Kidney epithelial cell (primary cell): ENCODE measurements around the gene FLT4. TPM values are rescaled to one million over a fixed set of nuclear protein-coding genes. Genes with fewer than 3 reads are reported as not detected.

ENCODE experiments used
- DNase-seq: peaks from one replicate; pipeline ENCODE4 v3.0.0-alpha.2; 2010; ENCODE audit warnings: low read depth
- H3K27me3 ChIP-seq: 2 replicates; pipeline ENCODE4 v1.6.0; 2011; ENCODE audit warnings: low read length; ENCODE audit not compliant: control insufficient read depth, insufficient read depth
- H3K36me3 ChIP-seq: 2 replicates; pipeline ENCODE4 v1.5.1; 2011; ENCODE audit warnings: low read length; ENCODE audit not compliant: control insufficient read depth, insufficient read depth
- H3K4me3 ChIP-seq: 2 replicates; pipeline ENCODE4 v1.5.1; 2011; ENCODE audit warnings: low read depth, mild to moderate bottlenecking, control low read depth, low read length
- total RNA-seq: library from RNA; depleted of rRNA; stranded (reverse); fragments of >200 nt; gene quantifications from 2 replicates; pipeline ENCODE4 v1.2.3, GENCODE V29; 2015
- TF ChIP-seq, protein P1 (sequence below): IDR thresholded peaks from 2 replicates; pipeline ENCODE4 v1.5.1; 2011; ENCODE audit warnings: mild to moderate bottlenecking, moderate library complexity, low read length, control low read depth, inconsistent platforms; ENCODE audit not compliant: insufficient read depth, poor library complexity, severe bottlenecking

FLT4 gene
- total RNA-seq, 1 donor from 2014 or later, result 1.1 TPM

DNA sequence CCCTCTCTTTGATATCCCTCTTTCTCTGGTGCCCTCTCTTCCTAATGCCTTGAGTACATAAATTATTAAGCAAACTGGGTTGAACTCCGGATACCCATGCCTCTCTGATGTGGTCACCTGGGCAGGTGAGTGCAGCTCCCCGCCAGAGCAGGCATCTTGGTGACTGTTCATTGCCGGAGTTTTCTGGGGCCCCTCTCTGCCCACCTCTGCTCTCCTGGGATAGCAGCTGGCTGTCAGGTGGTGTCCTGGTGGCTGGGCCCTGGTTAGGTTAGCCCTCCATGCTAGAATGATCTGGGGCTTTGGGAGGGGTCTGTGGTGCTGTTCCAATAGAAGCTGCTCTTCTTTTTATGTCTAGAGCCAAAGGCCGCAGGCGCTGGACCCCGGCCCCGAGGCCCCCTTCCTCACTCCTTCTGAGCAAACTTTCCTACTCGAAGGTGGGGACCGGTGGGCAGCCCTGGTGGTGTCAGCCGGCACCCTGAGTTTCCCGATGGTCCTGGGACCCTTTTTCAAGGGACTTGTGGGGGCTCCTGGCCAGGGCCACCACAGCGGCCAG lies 53.2 kb downstream of the FLT4 start:
- Histone ChIP-seq H3K27me3 (peaks cover 26% of the 10 kb centered on the region), H3K4me3 (no peak overlapping the region), H3K36me3 (no peaks in the 10 kb centered on the region)
- TF ChIP-seq, protein P1, sequence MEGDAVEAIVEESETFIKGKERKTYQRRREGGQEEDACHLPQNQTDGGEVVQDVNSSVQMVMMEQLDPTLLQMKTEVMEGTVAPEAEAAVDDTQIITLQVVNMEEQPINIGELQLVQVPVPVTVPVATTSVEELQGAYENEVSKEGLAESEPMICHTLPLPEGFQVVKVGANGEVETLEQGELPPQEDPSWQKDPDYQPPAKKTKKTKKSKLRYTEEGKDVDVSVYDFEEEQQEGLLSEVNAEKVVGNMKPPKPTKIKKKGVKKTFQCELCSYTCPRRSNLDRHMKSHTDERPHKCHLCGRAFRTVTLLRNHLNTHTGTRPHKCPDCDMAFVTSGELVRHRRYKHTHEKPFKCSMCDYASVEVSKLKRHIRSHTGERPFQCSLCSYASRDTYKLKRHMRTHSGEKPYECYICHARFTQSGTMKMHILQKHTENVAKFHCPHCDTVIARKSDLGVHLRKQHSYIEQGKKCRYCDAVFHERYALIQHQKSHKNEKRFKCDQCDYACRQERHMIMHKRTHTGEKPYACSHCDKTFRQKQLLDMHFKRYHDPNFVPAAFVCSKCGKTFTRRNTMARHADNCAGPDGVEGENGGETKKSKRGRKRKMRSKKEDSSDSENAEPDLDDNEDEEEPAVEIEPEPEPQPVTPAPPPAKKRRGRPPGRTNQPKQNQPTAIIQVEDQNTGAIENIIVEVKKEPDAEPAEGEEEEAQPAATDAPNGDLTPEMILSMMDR, result no peak
- DNase-seq, result no peak

DNA sequence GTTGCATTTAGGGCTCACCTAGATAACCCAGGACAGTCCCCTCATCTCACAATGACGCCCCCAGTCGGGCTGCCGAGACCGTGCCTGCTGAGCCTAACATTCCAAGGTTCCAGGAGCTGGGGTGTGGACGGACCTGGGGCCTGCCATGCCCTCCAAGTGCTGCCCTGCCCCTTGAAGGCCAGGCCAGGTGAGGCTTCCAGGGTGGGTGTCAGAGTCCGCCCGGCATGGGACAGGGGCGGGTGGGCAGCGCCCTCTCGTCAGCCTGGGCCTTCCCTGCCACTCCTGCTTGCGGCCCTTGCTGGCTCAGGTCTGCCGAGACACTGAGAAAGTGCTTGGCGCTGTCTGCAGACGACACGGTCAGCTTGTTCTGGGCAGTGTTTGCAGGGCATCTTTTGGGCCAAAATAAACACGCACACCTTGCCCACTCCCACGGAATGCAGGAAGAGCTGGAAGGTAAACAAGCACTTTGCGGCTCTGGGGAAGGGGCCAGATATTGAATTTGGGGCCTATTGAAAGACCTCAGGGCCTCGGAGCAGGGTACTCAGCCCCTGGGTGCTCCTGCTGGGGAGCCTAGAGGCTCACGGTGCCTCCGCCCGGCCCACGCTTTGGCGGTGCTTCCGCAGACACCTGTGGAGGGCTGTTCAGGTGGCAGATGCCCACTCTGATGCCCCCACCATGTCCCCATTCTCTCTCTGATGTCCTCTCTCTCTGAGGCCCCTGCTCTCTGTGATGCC lies 53.9 kb downstream of the FLT4 start:
- peaks cover 32% of the 10 kb centered on the region for H3K27me3 ChIP-seq
- H3K36me3 ChIP-seq, result no peaks in the 10 kb centered on the region
- TF ChIP-seq, protein P1, result no peak
- no peak overlapping the region for H3K4me3 ChIP-seq
- DNase-seq, result no peak

DNA sequence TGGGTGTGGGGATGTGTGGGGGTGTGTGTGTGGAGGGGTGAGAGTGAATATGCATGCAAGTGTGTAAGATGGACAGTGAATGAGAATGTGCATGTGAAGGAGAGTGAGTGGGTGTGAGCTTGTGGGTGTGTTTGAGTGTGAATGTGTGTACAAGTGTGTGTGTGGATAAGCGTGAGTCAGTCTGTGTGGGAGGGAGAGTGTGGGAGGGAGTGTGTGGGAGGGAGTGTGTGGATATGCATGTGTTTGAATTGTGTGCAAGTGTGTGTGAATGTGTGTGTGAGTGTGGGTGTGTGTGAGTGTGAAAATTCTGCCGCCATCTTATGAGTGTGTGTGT lies 54.4 kb downstream of the FLT4 start:
- TF ChIP-seq, protein P1, result no peak
- no peaks in the 10 kb centered on the region for H3K36me3 ChIP-seq
- H3K27me3 ChIP-seq, result peaks cover 37% of the 10 kb centered on the region
- no peak overlapping the region for H3K4me3 ChIP-seq
- DNase-seq, result no peak

DNA sequence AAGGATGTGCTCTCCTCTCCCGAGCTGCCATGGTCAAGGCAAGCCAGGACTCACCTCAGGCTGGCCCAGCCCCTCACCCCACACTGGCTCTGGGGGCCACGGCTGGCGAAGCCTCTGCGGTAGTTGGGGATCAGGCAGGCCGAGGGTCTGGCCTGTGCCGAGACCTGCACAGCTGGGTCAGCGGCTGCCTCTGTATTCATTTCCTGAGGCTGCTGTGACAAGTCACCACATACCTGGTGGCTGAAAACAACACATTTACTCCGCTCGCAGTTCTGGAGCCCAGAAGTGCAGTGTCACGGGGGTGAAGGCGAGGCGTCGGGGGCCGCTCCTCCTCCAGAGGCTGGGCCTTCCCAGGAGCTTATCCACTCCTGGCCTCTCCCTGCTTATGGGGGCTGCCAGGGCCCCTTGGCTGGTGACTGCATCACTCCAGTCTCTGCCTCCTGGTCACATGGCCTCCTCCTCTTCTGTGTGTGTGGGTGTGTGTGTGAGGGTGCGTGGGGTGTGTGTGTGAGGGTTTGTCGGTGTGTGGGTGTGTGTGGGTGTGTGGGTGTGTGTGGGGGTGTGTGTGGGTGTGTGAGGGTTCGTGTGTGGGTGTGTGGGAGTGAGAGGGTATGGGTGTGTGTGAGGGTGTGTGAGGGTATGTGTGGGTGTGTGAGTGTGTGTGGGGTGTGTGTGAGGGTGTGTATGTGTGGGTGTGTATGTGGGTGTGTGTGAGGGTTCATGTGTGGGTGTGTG lies 54.9 kb downstream of the FLT4 start:
- H3K27me3 ChIP-seq, result peaks cover 41% of the 10 kb centered on the region
- TF ChIP-seq, protein P1, result no peak
- H3K4me3 ChIP-seq, result no peak overlapping the region
- no peaks in the 10 kb centered on the region for H3K36me3 ChIP-seq
- no peak for DNase-seq

DNA sequence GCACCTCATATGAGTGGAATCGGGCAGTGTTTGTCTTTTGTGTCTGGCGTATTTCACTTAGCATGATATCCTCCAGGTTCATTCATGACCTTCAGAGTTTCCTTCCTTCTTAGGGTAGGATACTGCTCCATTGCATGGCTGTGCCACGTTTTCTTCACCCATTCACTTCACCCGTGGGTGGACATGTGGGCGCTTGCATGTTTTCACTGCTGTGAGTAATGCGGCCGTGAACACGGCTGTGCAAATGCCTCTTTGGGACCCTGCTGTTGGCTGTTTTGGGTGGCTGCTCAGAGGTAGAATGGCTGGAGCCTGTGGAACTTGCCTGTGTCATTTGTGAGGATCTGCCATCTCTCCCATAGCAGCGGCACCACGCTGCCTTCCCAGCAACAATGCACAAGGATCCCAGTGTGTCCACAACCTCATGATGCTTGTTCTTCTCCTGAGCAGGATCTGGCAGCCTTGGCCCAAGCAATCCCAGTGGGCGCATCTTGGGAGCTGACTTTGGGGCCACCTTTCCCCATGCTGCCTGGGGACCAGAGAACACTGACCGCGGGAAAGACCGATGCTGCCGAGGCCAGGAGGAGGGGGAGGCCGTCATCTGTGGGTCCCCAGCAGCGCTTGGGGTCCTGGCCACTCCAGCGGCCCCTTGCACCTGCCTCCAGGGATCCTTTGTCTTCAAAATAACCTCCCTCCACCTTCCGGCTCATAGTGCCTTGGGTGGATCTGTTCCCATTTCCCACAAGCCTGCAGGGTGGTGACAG lies 55.8 kb downstream of the FLT4 start:
- H3K27me3 ChIP-seq, result peaks cover 44% of the 10 kb centered on the region
- H3K4me3 ChIP-seq, result no peak overlapping the region
- DNase-seq, result no peak
- no peaks in the 10 kb centered on the region for H3K36me3 ChIP-seq
- TF ChIP-seq, protein P1, result no peak
